Measurements from ENCODE around the gene DNA2. TPM values are rescaled to one million over a fixed set of nuclear protein-coding genes. Genes with fewer than 3 reads are reported as not detected.

The DNA2 gene
- total and polyA plus RNA-seq, 2 of the 13 experiments (the other 11 are each of a cell fraction or from before 2014, with no cell fraction given), result 4.8 to 27.3 TPM

DNA sequence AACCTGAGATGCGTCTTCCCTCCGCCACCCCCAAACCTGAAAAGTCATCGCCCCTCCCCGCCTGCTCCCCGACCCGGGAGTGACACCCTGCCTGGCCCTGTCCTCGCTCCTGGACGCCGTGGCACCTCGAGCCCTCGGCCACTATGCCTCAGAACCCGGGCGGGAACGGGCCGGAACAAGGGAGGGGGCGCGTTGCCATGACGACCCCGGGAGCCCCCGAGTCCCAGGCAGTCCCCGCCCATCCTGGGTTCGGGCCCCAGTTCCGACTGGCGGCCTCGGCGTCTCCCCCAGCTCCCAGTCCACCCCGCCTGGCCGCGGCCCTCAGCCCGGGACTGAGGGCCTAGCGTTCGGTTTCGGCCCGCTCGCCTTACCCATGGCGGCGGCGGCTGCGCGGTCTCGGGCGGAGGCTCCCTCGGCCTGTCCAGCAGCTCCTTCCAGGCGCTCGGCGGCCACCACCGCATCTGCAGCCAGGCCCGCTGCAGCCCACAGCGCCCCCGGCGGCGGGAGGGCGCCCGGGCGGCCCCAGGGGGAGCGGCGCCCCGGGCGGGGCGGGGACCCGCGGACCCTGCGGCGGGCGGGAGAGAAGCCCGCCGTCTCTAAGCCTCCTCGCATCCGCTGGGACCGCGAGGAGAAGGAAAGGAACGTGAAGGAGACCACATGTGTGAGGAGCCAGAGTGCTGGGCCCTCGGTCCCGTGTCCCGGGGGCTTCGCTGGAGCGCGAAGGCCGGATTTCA is 64.8 kb downstream of the DNA2 start, which contains the start of gene RUFY2 (continued):
- TF ChIP-seq, protein P1, sequence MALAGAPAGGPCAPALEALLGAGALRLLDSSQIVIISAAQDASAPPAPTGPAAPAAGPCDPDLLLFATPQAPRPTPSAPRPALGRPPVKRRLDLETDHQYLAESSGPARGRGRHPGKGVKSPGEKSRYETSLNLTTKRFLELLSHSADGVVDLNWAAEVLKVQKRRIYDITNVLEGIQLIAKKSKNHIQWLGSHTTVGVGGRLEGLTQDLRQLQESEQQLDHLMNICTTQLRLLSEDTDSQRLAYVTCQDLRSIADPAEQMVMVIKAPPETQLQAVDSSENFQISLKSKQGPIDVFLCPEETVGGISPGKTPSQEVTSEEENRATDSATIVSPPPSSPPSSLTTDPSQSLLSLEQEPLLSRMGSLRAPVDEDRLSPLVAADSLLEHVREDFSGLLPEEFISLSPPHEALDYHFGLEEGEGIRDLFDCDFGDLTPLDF (CRISPR knock-in tag; IDR thresholded peaks at IDR 0.05), result no peak
- TF ChIP-seq ZBTB38 (CRISPR knock-in tag; IDR thresholded peaks at IDR 0.05), result peak; percentile 69
- TF ChIP-seq ZNF547 (CRISPR knock-in tag; IDR thresholded peaks at IDR 0.05), result peak; percentile 71
- no peak for TF ChIP-seq TCF12 (IDR thresholded peaks at IDR 0.05)
- TF ChIP-seq TCF12 (CRISPR knock-in tag; IDR thresholded peaks at IDR 0.05), result peak; percentile 88
- no peak; the same call in 1 of the 2 replicates for TF ChIP-seq REL (CRISPR knock-in tag; conservative IDR thresholded peaks at IDR 0.05)
- no peak for TF ChIP-seq SIN3B (IDR thresholded peaks at IDR 0.05; ENCODE audit: low read length)
- TF ChIP-seq ZNF160 (CRISPR knock-in tag; IDR thresholded peaks at IDR 0.05), result no peak
- peak; percentile 96 for TF ChIP-seq PHF8 (CRISPR knock-in tag; IDR thresholded peaks at IDR 0.05)
- TF ChIP-seq KDM5B (CRISPR knock-in tag; IDR thresholded peaks at IDR 0.05; ENCODE audit: borderline replicate concordance), result peak; percentile 86
- TF ChIP-seq, protein P2, sequence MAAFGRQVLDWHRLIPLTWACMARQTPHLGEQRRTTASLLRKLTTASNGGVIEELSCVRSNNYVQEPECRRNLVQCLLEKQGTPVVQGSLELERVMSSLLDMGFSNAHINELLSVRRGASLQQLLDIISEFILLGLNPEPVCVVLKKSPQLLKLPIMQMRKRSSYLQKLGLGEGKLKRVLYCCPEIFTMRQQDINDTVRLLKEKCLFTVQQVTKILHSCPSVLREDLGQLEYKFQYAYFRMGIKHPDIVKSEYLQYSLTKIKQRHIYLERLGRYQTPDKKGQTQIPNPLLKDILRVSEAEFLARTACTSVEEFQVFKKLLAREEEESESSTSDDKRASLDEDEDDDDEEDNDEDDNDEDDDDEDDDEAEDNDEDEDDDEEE (CRISPR knock-in tag; IDR thresholded peaks at IDR 0.05), result peak; percentile 70; the same call in 1 of the 2 replicates
- peak; percentile 81; the same call in 1 of the 2 replicates for TF ChIP-seq KLF12 (CRISPR knock-in tag; IDR thresholded peaks at IDR 0.05; ENCODE audit: borderline replicate concordance)
- TF ChIP-seq RBM39 (IDR thresholded peaks at IDR 0.05; ENCODE audit: low read depth, low read length, poor library complexity, severe bottlenecking), result peak; percentile 57
- TF ChIP-seq ZNF570 (CRISPR knock-in tag; IDR thresholded peaks at IDR 0.05; ENCODE audit: borderline replicate concordance), result no peak
- TF ChIP-seq RARG (CRISPR knock-in tag; IDR thresholded peaks at IDR 0.05; ENCODE audit: low read depth), result no peak
- peak; percentile 57 for TF ChIP-seq DR1 (CRISPR knock-in tag; IDR thresholded peaks at IDR 0.05)
- TF ChIP-seq SMARCE1 (IDR thresholded peaks at IDR 0.05; ENCODE audit: borderline replicate concordance), result no peak
- TF ChIP-seq SAP130 (CRISPR knock-in tag; IDR thresholded peaks at IDR 0.05; ENCODE audit: low read depth), result peak; percentile 53; the same call in 1 of the 2 replicates
- TF ChIP-seq BORCS8-MEF2B (CRISPR knock-in tag; IDR thresholded peaks at IDR 0.05), result peak; percentile 51
- TF ChIP-seq, protein P3, sequence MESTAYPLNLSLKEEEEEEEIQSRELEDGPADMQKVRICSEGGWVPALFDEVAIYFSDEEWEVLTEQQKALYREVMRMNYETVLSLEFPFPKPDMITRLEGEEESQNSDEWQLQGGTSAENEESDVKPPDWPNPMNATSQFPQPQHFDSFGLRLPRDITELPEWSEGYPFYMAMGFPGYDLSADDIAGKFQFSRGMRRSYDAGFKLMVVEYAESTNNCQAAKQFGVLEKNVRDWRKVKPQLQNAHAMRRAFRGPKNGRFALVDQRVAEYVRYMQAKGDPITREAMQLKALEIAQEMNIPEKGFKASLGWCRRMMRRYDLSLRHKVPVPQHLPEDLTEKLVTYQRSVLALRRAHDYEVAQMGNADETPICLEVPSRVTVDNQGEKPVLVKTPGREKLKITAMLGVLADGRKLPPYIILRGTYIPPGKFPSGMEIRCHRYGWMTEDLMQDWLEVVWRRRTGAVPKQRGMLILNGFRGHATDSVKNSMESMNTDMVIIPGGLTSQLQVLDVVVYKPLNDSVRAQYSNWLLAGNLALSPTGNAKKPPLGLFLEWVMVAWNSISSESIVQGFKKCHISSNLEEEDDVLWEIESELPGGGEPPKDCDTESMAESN (CRISPR knock-in tag; conservative IDR thresholded peaks at IDR 0.05), result peak; percentile 55; the same call in 1 of the 2 replicates
- TF ChIP-seq HDAC2 (CRISPR knock-in tag; IDR thresholded peaks at IDR 0.05), result no peak
- peak; percentile 35; the same call in 1 of the 2 replicates for TF ChIP-seq ZNF772 (CRISPR knock-in tag; IDR thresholded peaks at IDR 0.05)
- no peak for TF ChIP-seq ZNF431 (CRISPR knock-in tag; IDR thresholded peaks at IDR 0.05; ENCODE audit: borderline replicate concordance, low read depth)
- no peak for TF ChIP-seq MTF1 (CRISPR knock-in tag; IDR thresholded peaks at IDR 0.05)
- peak; percentile 97 for TF ChIP-seq ZNF776 (CRISPR knock-in tag; IDR thresholded peaks at IDR 0.05)
- TF ChIP-seq HMG20B (CRISPR knock-in tag; conservative IDR thresholded peaks at IDR 0.05), result no peak
- peak; percentile 6 for TF ChIP-seq ZNF781 (CRISPR knock-in tag; IDR thresholded peaks at IDR 0.05; ENCODE audit: borderline replicate concordance, not compliant biosample characterization)
- TF ChIP-seq SMC3 (IDR thresholded peaks at IDR 0.05; ENCODE audit: low read length), result no peak
- 0 out of 2 replicates have a peak, but pooled peaks have one; percentile 22 for TF ChIP-seq ZNF12 (CRISPR knock-in tag; IDR thresholded peaks at IDR 0.05)

All from HepG2 (cell line).